Measurements from ENCODE around the gene KAT6B. TPM values are rescaled to one million over a fixed set of nuclear protein-coding genes. Genes with fewer than 3 reads are reported as not detected.

KAT6B gene
- total and polyA plus RNA-seq, 2 of the 8 experiments (the other 6 are each of a cell fraction or from before 2014, with no cell fraction given) = 7.3 to 30.8 TPM

DNA sequence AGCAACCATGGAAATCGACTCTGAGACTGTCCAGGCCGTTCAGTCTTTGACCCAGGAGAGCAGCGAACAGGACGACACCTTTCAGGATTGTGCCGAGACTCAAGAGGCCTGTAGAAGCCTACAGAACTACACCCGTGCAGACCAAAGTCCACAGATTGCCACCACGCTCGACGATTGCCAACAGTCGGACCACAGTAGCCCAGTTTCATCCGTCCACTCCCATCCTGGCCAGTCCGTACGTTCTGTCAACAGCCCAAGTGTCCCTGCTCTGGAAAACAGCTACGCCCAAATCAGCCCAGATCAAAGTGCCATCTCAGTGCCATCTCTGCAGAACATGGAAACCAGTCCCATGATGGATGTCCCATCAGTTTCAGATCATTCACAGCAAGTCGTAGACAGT is 203.0 kb downstream of the KAT6B start (continued):
- TF ChIP-seq NRF1 (IDR thresholded peaks at IDR 0.05; ENCODE audit: low read depth, low read length) (no peak), KDM1A (IDR thresholded peaks at IDR 0.05; ENCODE audit: borderline replicate concordance, low read length) (no peak), HDAC2 (IDR thresholded peaks at IDR 0.05; ENCODE audit: borderline replicate concordance in 1 of 2, low read depth in 2 of 2, low read length in 2 of 2) (no peak), MAFK (IDR thresholded peaks at IDR 0.05; ENCODE audit: low read depth, low read length) (no peak), FOSL1 (IDR thresholded peaks at IDR 0.05; ENCODE audit: insufficient read depth, low read depth, low read length) (no peak)

Measured in H1 (cell line).